ENCODE data around the gene WDR33.

The WDR33 gene

GRCh38 chr2:127810619-127811396, at the start of gene WDR33:
WDR33 (minus strand) TSS chr2:127811171; CDS start chr2:127770981, 40,190 bp downstream.
- H3K27me3 ChIP-seq (replicated peaks; ENCODE audit: control insufficient read depth, insufficient read depth, low read length): no peaks in the 10 kb centered on the region
- DNase-seq (ENCODE audit: extremely low read depth, insufficient read length): peak; percentile 96
- peak; percentile 23 for TF ChIP-seq CTCF (IDR thresholded peaks at IDR 0.05; ENCODE audit: insufficient read depth, low read length, poor library complexity, severe bottlenecking)
- H3K4me3 ChIP-seq (replicated peaks; ENCODE audit: low read depth, low read length): peak within 1 kb of the TSS; percentile 89
- no peaks in the 10 kb centered on the region for H3K36me3 ChIP-seq (ENCODE audit: control insufficient read depth, insufficient read depth, low read length)

GRCh38 chr2:127860130-127860529, 49.2 kb upstream of the WDR33 start:
- no peak for TF ChIP-seq CTCF (IDR thresholded peaks at IDR 0.05; ENCODE audit: insufficient read depth, low read length, poor library complexity, severe bottlenecking)
- peaks cover 10% of the 10 kb centered on the region for H3K36me3 ChIP-seq (ENCODE audit: control insufficient read depth, insufficient read depth, low read length)
- no peak overlapping the region for H3K4me3 ChIP-seq (replicated peaks; ENCODE audit: low read depth, low read length)
- H3K27me3 ChIP-seq (replicated peaks; ENCODE audit: control insufficient read depth, insufficient read depth, low read length): no peaks in the 10 kb centered on the region
- no peak for DNase-seq (ENCODE audit: extremely low read depth, insufficient read length)

GRCh38 chr2:127859712-127860085, 48.7 kb upstream of the WDR33 start:
- DNase-seq (ENCODE audit: extremely low read depth, insufficient read length): peak; percentile 31
- no peak overlapping the region for H3K4me3 ChIP-seq (replicated peaks; ENCODE audit: low read depth, low read length)
- H3K27me3 ChIP-seq (replicated peaks; ENCODE audit: control insufficient read depth, insufficient read depth, low read length): no peaks in the 10 kb centered on the region
- TF ChIP-seq CTCF (IDR thresholded peaks at IDR 0.05; ENCODE audit: insufficient read depth, low read length, poor library complexity, severe bottlenecking): no peak
- H3K36me3 ChIP-seq (ENCODE audit: control insufficient read depth, insufficient read depth, low read length): peaks cover 10% of the 10 kb centered on the region

- no peak for DNase-seq (ENCODE audit: extremely low read depth, insufficient read length)
- H3K27me3 ChIP-seq (replicated peaks; ENCODE audit: control insufficient read depth, insufficient read depth, low read length): no peaks in the 10 kb centered on the region
- peaks cover 2% of the 10 kb centered on the region; the same call in 1 of the 2 replicates for H3K36me3 ChIP-seq (ENCODE audit: control insufficient read depth, insufficient read depth, low read length)
- TF ChIP-seq CTCF (IDR thresholded peaks at IDR 0.05; ENCODE audit: insufficient read depth, low read length, poor library complexity, severe bottlenecking): no peak
- H3K4me3 ChIP-seq (replicated peaks; ENCODE audit: low read depth, low read length): peak overlapping the region; percentile 99
Measured at GRCh38 chr2:127857265-127857808, 46.4 kb upstream of the WDR33 start.

GRCh38 chr2:127853671-127854070, 42.7 kb upstream of the WDR33 start:
- no peak for TF ChIP-seq CTCF (IDR thresholded peaks at IDR 0.05; ENCODE audit: insufficient read depth, low read length, poor library complexity, severe bottlenecking)
- no peak overlapping the region for H3K4me3 ChIP-seq (replicated peaks; ENCODE audit: low read depth, low read length)
- peaks cover 9% of the 10 kb centered on the region for H3K36me3 ChIP-seq (ENCODE audit: control insufficient read depth, insufficient read depth, low read length)

More at GRCh38 chr2:127853671-127854070, 42.7 kb upstream of the WDR33 start:
- no peak for DNase-seq (ENCODE audit: extremely low read depth, insufficient read length)
- no peaks in the 10 kb centered on the region for H3K27me3 ChIP-seq (replicated peaks; ENCODE audit: control insufficient read depth, insufficient read depth, low read length)
